GDM1 (cell line): ENCODE data around the gene GATA1.
"Not testable (repeated sequence)": the region's sequence is repeated elsewhere in the genome, so short reads cannot be mapped to it uniquely, and the experiment has no call there.

Experiments used
- DNase-seq: peaks from one replicate; lab custom pipeline; 2025; lab: John Stamatoyannopoulos, UW

GATA1 gene

GRCh38 chrX:48814722-48815121, 28.3 kb downstream of the GATA1 start:
- DNase-seq = no peak

- no peak for DNase-seq
Measured at GRCh38 chrX:48815266-48815665, 28.9 kb downstream of the GATA1 start.

GRCh38 chrX:48816014-48816810, 29.8 kb downstream of the GATA1 start:
- DNase-seq = no peak

GRCh38 chrX:48818098-48818497, 31.7 kb downstream of the GATA1 start:
- DNase-seq = no peak

- DNase-seq = no peak
Measured at GRCh38 chrX:48818866-48819265, 32.5 kb downstream of the GATA1 start.

- not testable (repeated sequence) for DNase-seq
Measured at GRCh38 chrX:48819394-48819793, 33.0 kb downstream of the GATA1 start.

GRCh38 chrX:48823053-48823452, 36.7 kb downstream of the GATA1 start:
- DNase-seq = no peak

GRCh38 chrX:48824066-48824465, 37.7 kb downstream of the GATA1 start:
- DNase-seq = no peak

GRCh38 chrX:48826135-48826875, 39.9 kb downstream of the GATA1 start, which contains the start of gene ERAS:
TSS of gene ERAS (plus strand) at chrX:48826513. CDS start at chrX:48829124, 2,611 bp downstream.
- no peak for DNase-seq

- no peak for DNase-seq
Measured at GRCh38 chrX:48826876-48827653, 40.7 kb downstream of the GATA1 start.

GRCh38 chrX:48827654-48827968, 41.2 kb downstream of the GATA1 start:
- no peak for DNase-seq

GRCh38 chrX:48829016-48829735, 42.8 kb downstream of the GATA1 start:
- DNase-seq = no peak

- DNase-seq = no peak
Measured at GRCh38 chrX:48831136-48831908, 44.9 kb downstream of the GATA1 start.

- DNase-seq = no peak
Measured at GRCh38 chrX:48831909-48832291, 45.5 kb downstream of the GATA1 start.

- DNase-seq = no peak
Measured at GRCh38 chrX:48833542-48834138, 47.2 kb downstream of the GATA1 start.

GRCh38 chrX:48834383-48834709, 48.0 kb downstream of the GATA1 start:
- DNase-seq = no peak

- no peak for DNase-seq
Measured at GRCh38 chrX:48835524-48836329, 49.3 kb downstream of the GATA1 start, which contains the start of gene PCSK1N. TSS of gene PCSK1N (minus strand) at chrX:48835610. CDS start at chrX:48835532, 78 bp downstream.

- DNase-seq = no peak
Measured at GRCh38 chrX:48839686-48840085, 53.3 kb downstream of the GATA1 start.
